Neural cell (in vitro differentiated cells): Measurements from ENCODE around the gene NTN4. TPM values are rescaled to one million over a fixed set of nuclear protein-coding genes. Genes with fewer than 3 reads are reported as not detected.

Experiments used
- H2AFZ ChIP-seq: fragments of 200-600, 300-800 bp; sonication (generic), shearing (Covaris generic); 2 replicates; pipeline ENCODE4 v1.6.0; 2014; ENCODE audit warnings: low read depth, mild to moderate bottlenecking, antibody characterized with exemption, low read length, moderate library complexity
- H3F3A ChIP-seq: fragments of 200-600 bp; shearing (Covaris generic); 2 replicates; pipeline ENCODE4 v1.6.1; 2016; ENCODE audit warnings: mild to moderate bottlenecking, moderate library complexity, mixed read lengths, antibody characterized with exemption, low read length; ENCODE audit not compliant: insufficient read depth, poor library complexity, severe bottlenecking
- H3K27ac ChIP-seq: fragments of 200-600, 300-800 bp; sonication (generic), shearing (Covaris generic); 2 replicates; pipeline ENCODE4 v1.5.1; 2014; ENCODE audit warnings: mild to moderate bottlenecking, low read length, moderate library complexity
- H3K27me3 ChIP-seq: fragments of 300-800, 200-600 bp; sonication (generic), shearing (Covaris generic); 2 replicates; pipeline ENCODE4 v1.6.0; 2014; ENCODE audit warnings: mild to moderate bottlenecking, low read depth, low read length, moderate library complexity; ENCODE audit not compliant: insufficient read depth
- H3K36me3 ChIP-seq: fragments of 300-800, 200-600 bp; sonication (generic), shearing (Covaris generic); 2 replicates; pipeline ENCODE4 v1.5.1; 2014; ENCODE audit warnings: mild to moderate bottlenecking, antibody characterized with exemption, low read length, moderate library complexity; ENCODE audit not compliant: insufficient read depth
- H3K4me2 ChIP-seq: fragments of 300-800, 200-600 bp; sonication (generic), shearing (Covaris generic); 2 replicates; pipeline ENCODE4 v1.6.0; 2014; ENCODE audit warnings: mild to moderate bottlenecking, low read length
- H3K4me3 ChIP-seq: fragments of 300-800, 200-600 bp; sonication (generic), shearing (Covaris generic); 2 replicates; pipeline ENCODE4 v1.5.1; 2014; ENCODE audit warnings: mild to moderate bottlenecking, low read length, moderate library complexity
- H3K79me2 ChIP-seq: fragments of 200-600 bp; shearing (Covaris generic); replicated peaks from 2 replicates; pipeline ENCODE4 v1.6.0; 2014; ENCODE audit warnings: mild to moderate bottlenecking, low read length, moderate library complexity; ENCODE audit not compliant: insufficient read depth
- H3K9ac ChIP-seq: fragments of 300-800, 200-600 bp; sonication (generic), shearing (Covaris generic); 2 replicates; pipeline ENCODE4 v1.6.1; 2016; ENCODE audit warnings: mild to moderate bottlenecking, low read length, mixed read lengths
- H3K9me2 ChIP-seq: fragments of 200-600 bp; shearing (Covaris generic); 2 replicates; pipeline ENCODE4 v1.6.1; 2016; ENCODE audit warnings: mild to moderate bottlenecking, low read length, mixed read lengths; ENCODE audit not compliant: insufficient read depth
- H3K9me3 ChIP-seq: fragments of 200-600, 300-800 bp; sonication (generic), shearing (Covaris generic); 2 replicates; pipeline ENCODE4 v1.6.1; 2016; ENCODE audit warnings: mild to moderate bottlenecking, mixed run types, low read length, moderate library complexity, mixed read lengths
- H4K20me1 ChIP-seq: fragments of 200-600 bp; shearing (Covaris generic); 2 replicates; pipeline ENCODE4 v1.6.1; 2016; ENCODE audit warnings: mild to moderate bottlenecking, mixed run types; ENCODE audit not compliant: insufficient read depth
- CTCF ChIP-seq: fragments of 450-650 bp; IDR thresholded peaks from 2 replicates; pipeline ENCODE4 v1.5.1; 2014; ENCODE audit warnings: antibody characterized with exemption, mild to moderate bottlenecking, moderate library complexity; ENCODE audit not compliant: poor library complexity, severe bottlenecking
- EP300 ChIP-seq: fragments of 450-650 bp; conservative IDR thresholded peaks from 2 replicates; pipeline ENCODE4 v1.6.1; 2014; ENCODE audit warnings: antibody characterized with exemption, mild to moderate bottlenecking, moderate library complexity; ENCODE audit not compliant: poor library complexity, severe bottlenecking
- EZH2 ChIP-seq: fragments of 200-600, 300-800 bp; shearing (Covaris generic), sonication (generic); IDR thresholded peaks from 2 replicates; pipeline ENCODE4 v1.6.1; 2014; ENCODE audit warnings: antibody characterized with exemption, low read length, borderline replicate concordance, mild to moderate bottlenecking; ENCODE audit not compliant: insufficient read depth, poor library complexity, severe bottlenecking
- MXI1 ChIP-seq: fragments of 450-650 bp; conservative IDR thresholded peaks from 2 replicates; pipeline ENCODE4 v1.6.1; 2014; ENCODE audit warnings: antibody characterized with exemption, mild to moderate bottlenecking; ENCODE audit not compliant: poor library complexity, severe bottlenecking
- POLR2AphosphoS5 ChIP-seq: IDR thresholded peaks from 2 replicates; pipeline ENCODE4 v1.6.1; 2012
- RAD21 ChIP-seq: fragments of 450-650 bp; conservative IDR thresholded peaks from 2 replicates; pipeline ENCODE4 v1.6.1; 2014; ENCODE audit warnings: antibody characterized with exemption, mild to moderate bottlenecking, moderate library complexity
- SMC3 ChIP-seq: fragments of 450-650 bp; conservative IDR thresholded peaks from 2 replicates; pipeline ENCODE4 v1.6.1; 2014; ENCODE audit warnings: antibody characterized with exemption, mild to moderate bottlenecking, moderate library complexity; ENCODE audit not compliant: poor library complexity
- TAF1 ChIP-seq: IDR thresholded peaks from 2 replicates; pipeline ENCODE4 v1.6.1; 2012; ENCODE audit warnings: low read depth
- polyA plus RNA-seq: library from polyadenylated mRNA; depleted of rRNA; stranded (reverse); fragments of >200 nt; gene quantifications from 2 replicates; pipeline ENCODE4 v1.2.3, GENCODE V29; 2014
- TF ChIP-seq, protein P1 (sequence below): IDR thresholded peaks from 2 replicates; pipeline ENCODE4 v1.6.1; 2012; ENCODE audit warnings: borderline replicate concordance

NTN4 gene
- polyA plus RNA-seq, 1 donor from 2014 or later: 12.4 TPM

DNA sequence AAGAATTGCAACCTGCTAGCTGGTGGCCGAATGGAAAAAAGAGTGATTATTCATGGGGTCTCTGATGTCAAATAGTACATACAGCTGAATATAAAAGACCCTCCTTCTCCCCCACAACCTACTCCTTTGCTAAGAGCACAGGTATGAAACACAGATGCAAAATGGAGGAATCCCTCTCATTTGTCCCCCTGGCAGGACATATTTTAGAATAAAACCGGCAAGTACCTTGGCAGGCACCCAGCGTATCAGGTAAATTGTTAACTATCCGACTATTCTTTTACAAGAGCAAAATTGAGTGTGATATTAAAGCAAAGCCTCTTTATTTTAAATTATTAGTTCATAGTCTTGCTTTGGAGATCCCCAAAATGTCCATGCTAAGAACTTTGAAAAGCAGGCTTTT lies 165.6 kb downstream of the NTN4 start:
- Histone ChIP-seq H3F3A (no peaks in the 10 kb centered on the region), H3K4me2 (no peak overlapping the region), H4K20me1 (no peaks in the 10 kb centered on the region), H3K27ac (no peak overlapping the region), H3K27me3 (no peaks in the 10 kb centered on the region), H3K9me2 (no peaks in the 10 kb centered on the region), H3K79me2 (no peaks in the 10 kb centered on the region), H3K9me3 (no peaks in the 10 kb centered on the region), H3K9ac (no peak overlapping the region), H3K36me3 (no peaks in the 10 kb centered on the region), H3K4me3 (no peak overlapping the region), H2AFZ (no peak overlapping the region)
- TF ChIP-seq CTCF: no peak

GRCh38 chr12:95624589-95624988 lies 166.0 kb downstream of the NTN4 start:
- Histone ChIP-seq H3K36me3 (no peaks in the 10 kb centered on the region), H4K20me1 (no peaks in the 10 kb centered on the region), H3K4me3 (no peak overlapping the region), H3K27me3 (no peaks in the 10 kb centered on the region), H3F3A (no peaks in the 10 kb centered on the region), H3K9ac (no peak overlapping the region), H2AFZ (no peak overlapping the region), H3K4me2 (no peak overlapping the region), H3K9me2 (no peaks in the 10 kb centered on the region), H3K79me2 (no peaks in the 10 kb centered on the region), H3K27ac (no peak overlapping the region), H3K9me3 (no peaks in the 10 kb centered on the region)
- TF ChIP-seq, protein P1, sequence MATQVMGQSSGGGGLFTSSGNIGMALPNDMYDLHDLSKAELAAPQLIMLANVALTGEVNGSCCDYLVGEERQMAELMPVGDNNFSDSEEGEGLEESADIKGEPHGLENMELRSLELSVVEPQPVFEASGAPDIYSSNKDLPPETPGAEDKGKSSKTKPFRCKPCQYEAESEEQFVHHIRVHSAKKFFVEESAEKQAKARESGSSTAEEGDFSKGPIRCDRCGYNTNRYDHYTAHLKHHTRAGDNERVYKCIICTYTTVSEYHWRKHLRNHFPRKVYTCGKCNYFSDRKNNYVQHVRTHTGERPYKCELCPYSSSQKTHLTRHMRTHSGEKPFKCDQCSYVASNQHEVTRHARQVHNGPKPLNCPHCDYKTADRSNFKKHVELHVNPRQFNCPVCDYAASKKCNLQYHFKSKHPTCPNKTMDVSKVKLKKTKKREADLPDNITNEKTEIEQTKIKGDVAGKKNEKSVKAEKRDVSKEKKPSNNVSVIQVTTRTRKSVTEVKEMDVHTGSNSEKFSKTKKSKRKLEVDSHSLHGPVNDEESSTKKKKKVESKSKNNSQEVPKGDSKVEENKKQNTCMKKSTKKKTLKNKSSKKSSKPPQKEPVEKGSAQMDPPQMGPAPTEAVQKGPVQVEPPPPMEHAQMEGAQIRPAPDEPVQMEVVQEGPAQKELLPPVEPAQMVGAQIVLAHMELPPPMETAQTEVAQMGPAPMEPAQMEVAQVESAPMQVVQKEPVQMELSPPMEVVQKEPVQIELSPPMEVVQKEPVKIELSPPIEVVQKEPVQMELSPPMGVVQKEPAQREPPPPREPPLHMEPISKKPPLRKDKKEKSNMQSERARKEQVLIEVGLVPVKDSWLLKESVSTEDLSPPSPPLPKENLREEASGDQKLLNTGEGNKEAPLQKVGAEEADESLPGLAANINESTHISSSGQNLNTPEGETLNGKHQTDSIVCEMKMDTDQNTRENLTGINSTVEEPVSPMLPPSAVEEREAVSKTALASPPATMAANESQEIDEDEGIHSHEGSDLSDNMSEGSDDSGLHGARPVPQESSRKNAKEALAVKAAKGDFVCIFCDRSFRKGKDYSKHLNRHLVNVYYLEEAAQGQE: no peak
- TF ChIP-seq EZH2 (no peak), EP300 (no peak)

DNA sequence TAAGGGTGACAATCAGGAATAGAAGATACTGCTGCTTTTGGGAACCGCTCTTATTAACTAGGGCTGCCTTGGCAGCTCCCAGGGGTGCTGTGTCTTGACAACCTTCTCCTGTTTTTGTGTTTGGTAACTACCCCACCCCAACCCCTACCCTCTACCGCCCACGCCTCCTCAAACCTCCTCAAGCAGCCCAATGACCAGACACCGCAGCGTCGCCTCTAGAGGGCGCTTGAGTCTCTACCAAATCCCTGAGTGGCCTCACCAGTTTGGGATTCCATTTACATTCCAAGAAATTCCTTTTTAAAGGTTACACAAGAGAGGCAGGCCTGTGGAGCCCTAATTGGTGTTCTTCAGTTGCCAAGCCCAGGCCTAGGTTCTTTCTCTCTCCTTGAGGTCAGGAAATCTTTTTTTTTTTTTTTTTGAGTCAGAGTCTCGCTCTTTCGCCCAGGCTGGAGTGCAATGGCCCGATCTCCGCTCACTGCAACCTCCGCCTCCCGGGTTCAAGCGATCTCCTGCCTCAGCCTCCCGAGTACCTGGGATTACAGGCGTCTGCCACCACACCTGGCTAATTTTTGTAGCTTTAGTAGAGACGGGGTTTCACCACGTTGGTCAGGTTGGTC lies 166.9 kb downstream of the NTN4 start:
- Histone ChIP-seq H3K27ac (no peak overlapping the region), H3F3A (no peaks in the 10 kb centered on the region), H3K36me3 (no peaks in the 10 kb centered on the region), H3K27me3 (no peaks in the 10 kb centered on the region), H2AFZ (no peak overlapping the region), H3K9me3 (no peaks in the 10 kb centered on the region), H4K20me1 (no peaks in the 10 kb centered on the region), H3K9me2 (no peaks in the 10 kb centered on the region), H3K79me2 (no peaks in the 10 kb centered on the region), H3K4me3 (no peak overlapping the region), H3K9ac (no peak overlapping the region), H3K4me2 (no peak overlapping the region)
- TF ChIP-seq TAF1 (no peak), POLR2AphosphoS5 (no peak), EP300 (no peak), CTCF (no peak), EZH2 (no peak), MXI1 (no peak), SMC3 (no peak), RAD21 (no peak)
- TF ChIP-seq, protein P1: no peak
